Right cardiac atrium (tissue), 5 donors: Measurements from ENCODE around the gene OR4D1. TPM values are rescaled to one million over a fixed set of nuclear protein-coding genes. Genes with fewer than 3 reads are reported as not detected.
A peak's percentile ranks its signal among the peaks of the same experiment; 100 is the strongest.
"Not testable (repeated sequence)": the region's sequence is repeated elsewhere in the genome, so short reads cannot be mapped to it uniquely, and the experiment has no call there.

Experiments used
- ATAC-seq, 2 donors: fragments of 200-7000 bp; cut with Tn5 transposase; one replicate each; pipeline versions ENCODE4 v1.8.0 to v1.9.1; 2020; ENCODE audit warnings: moderate library complexity in 2 of 2, mild to moderate bottlenecking in 1 of 2
- DNase-seq, 3 donors: peaks; one replicate each; pipeline ENCODE4 v3.0.0-alpha.2; 2020
- H3K27ac ChIP-seq: one replicate; pipeline ENCODE4 v1.5.1; 2013; ENCODE audit warnings: mild to moderate bottlenecking, low read length, control low read depth, moderate library complexity
- H3K27me3 ChIP-seq: one replicate; pipeline ENCODE4 v1.6.1; 2013; ENCODE audit not compliant: control insufficient read depth, insufficient read depth
- H3K4me1 ChIP-seq: one replicate; pipeline ENCODE4 v1.6.1; 2013; ENCODE audit warnings: low read length; ENCODE audit not compliant: control insufficient read depth, insufficient read depth
- H3K4me3 ChIP-seq: one replicate; pipeline ENCODE4 v1.5.1; 2013; ENCODE audit warnings: low read length, control low read depth
- H3K9me3 ChIP-seq: one replicate; pipeline ENCODE4 v1.6.1; 2013; ENCODE audit warnings: low read length; ENCODE audit not compliant: control insufficient read depth
- WGBS: extraction: QIAGEN DNeasy Blood & Tissue Kit; methylation state at CpG from one replicate; pipeline ENCODE4 v1.1.7; 2013; 5-methylcytosine and 5-hydroxymethylcytosine counted together
- intact Hi-C, 4 donors: fragments of 100-400 bp; cut with DNase I; formaldehyde crosslinking; loops; one replicate each; pipeline versions ENCODE4 v1.11.0 to v1.14.0; 2022 to 2023
- long read RNA-seq, 4 donors: library from polyadenylated mRNA; unstranded; transcript quantifications; one replicate each; pipeline ENCODE4 v2.0.0, GENCODE V29; 2020 to 2021
- polyA plus RNA-seq: library from polyadenylated mRNA; stranded (reverse); fragments of 200-250 nt; gene quantifications from one replicate; pipeline ENCODE4 v1.2.3, GENCODE V29; 2013
- total RNA-seq, 4 donors: library from RNA; stranded (reverse); fragmentation: NEBNext Ultra II Directional; extraction: Animal tissue kit (Norgen Biotek cat#: 25700); gene quantifications; one replicate each; pipeline ENCODE4 v1.2.1, GENCODE V29; 2021
- donor health status: healthy with polysubstance abuse.
- donor health status: DM: no; HTN: yes; CAD: no.
- donor health status: DM: no; HTN: no; CAD: no.
- donor health status: DM: no; HTN: yes; CAD: no; lungs with severe emphysema.
- donor health status: DM: yes; HTN: yes; CAD: no.

OR4D1 gene
- total RNA-seq = not detected
- not detected for polyA plus RNA-seq
- long read RNA-seq, donor 1 = 0 reads
- long read RNA-seq, donor 2 = 0 reads
- long read RNA-seq, donor 3 = 0 reads
- long read RNA-seq, donor 4 = 0 reads

- 45% methylated on average over 1 of the region's 1 CpG for WGBS
- H3K4me1 ChIP-seq = no peaks in the 10 kb centered on the region
- no peak within 1 kb of the TSS for H3K4me3 ChIP-seq
- no peak within 1 kb of the TSS for H3K27ac ChIP-seq
- H3K27me3 ChIP-seq = no peaks in the 10 kb centered on the region
- intact Hi-C loops = no loop called here
- ATAC-seq = no peak
- DNase-seq = no peak
- no peaks in the 10 kb centered on the region for H3K9me3 ChIP-seq
Measured at GRCh38 chr17:58147930-58148434, at the start of gene OR4D1. TSS of gene OR4D1 (plus strand) at chr17:58148384. CDS start at chr17:58155154, 6,770 bp downstream.

GRCh38 chr17:58100506-58100905 lies 47.7 kb upstream of the OR4D1 start:
- ATAC-seq (no peak), DNase-seq (no peak)
- intact Hi-C loops = no loop called here
- Histone ChIP-seq H3K4me1 (no peaks in the 10 kb centered on the region), H3K27ac (no peak overlapping the region), H3K9me3 (no peaks in the 10 kb centered on the region), H3K27me3 (no peaks in the 10 kb centered on the region), H3K4me3 (no peak overlapping the region)

- intact Hi-C loops, ATAC-seq, H3K4me1 ChIP-seq, H3K9me3 ChIP-seq, H3K27ac ChIP-seq, H3K27me3 ChIP-seq, DNase-seq, H3K4me3 ChIP-seq: not testable (repeated sequence)
Measured at GRCh38 chr17:58101898-58102297, 46.3 kb upstream of the OR4D1 start.

- intact Hi-C loops = no loop called here
- H3K27me3 ChIP-seq = no peaks in the 10 kb centered on the region
- no peaks in the 10 kb centered on the region for H3K9me3 ChIP-seq
- DNase-seq = no peak
- ATAC-seq = no peak
- H3K4me1 ChIP-seq = no peaks in the 10 kb centered on the region
- H3K4me3 ChIP-seq = no peak overlapping the region
- H3K27ac ChIP-seq = no peak overlapping the region
- 92% methylated on average over 1 of the region's 1 CpG for WGBS
Measured at GRCh38 chr17:58105093-58105492, 43.1 kb upstream of the OR4D1 start.

GRCh38 chr17:58107306-58107705 lies 40.9 kb upstream of the OR4D1 start:
- DNase-seq = no peak
- H3K27ac ChIP-seq = no peak overlapping the region
- no peaks in the 10 kb centered on the region for H3K9me3 ChIP-seq
- H3K4me3 ChIP-seq = no peak overlapping the region
- ATAC-seq = no peak
- 38% methylated on average over 1 of the region's 1 CpG for WGBS
- H3K4me1 ChIP-seq = no peaks in the 10 kb centered on the region
- intact Hi-C loops = no loop called here
- no peaks in the 10 kb centered on the region for H3K27me3 ChIP-seq

GRCh38 chr17:58109197-58109596 lies 39.0 kb upstream of the OR4D1 start:
- H3K4me3 ChIP-seq = no peak overlapping the region
- WGBS = 75% methylated on average over 1 of the region's 1 CpG
- no peaks in the 10 kb centered on the region for H3K27me3 ChIP-seq
- DNase-seq = no peak
- H3K9me3 ChIP-seq = no peaks in the 10 kb centered on the region
- no peaks in the 10 kb centered on the region for H3K4me1 ChIP-seq
- H3K27ac ChIP-seq = no peak overlapping the region
- ATAC-seq = no peak
- intact Hi-C loops = no loop called here

GRCh38 chr17:58110012-58110411 lies 38.2 kb upstream of the OR4D1 start:
- Histone ChIP-seq H3K4me1 (no peaks in the 10 kb centered on the region), H3K9me3 (no peaks in the 10 kb centered on the region), H3K4me3 (no peak overlapping the region), H3K27me3 (no peaks in the 10 kb centered on the region), H3K27ac (no peak overlapping the region)
- DNase-seq (no peak), ATAC-seq (no peak)
- intact Hi-C loops = loop anchor here in 3 of 4 donors (5.0 to 10.0 kb wide), 5 partner anchors 88 to 255 kb away; partner anchors contain the start of gene MRPS23 (in 1 of the 3)
- 61% methylated on average over 5 of the region's 5 CpGs for WGBS

- Histone ChIP-seq H3K27ac (no peak overlapping the region), H3K4me3 (no peak overlapping the region), H3K9me3 (no peaks in the 10 kb centered on the region), H3K27me3 (no peaks in the 10 kb centered on the region), H3K4me1 (no peaks in the 10 kb centered on the region)
- no peak for DNase-seq
- intact Hi-C loops = loop anchor here in 3 of 4 donors (5.0 to 10.0 kb wide), 5 partner anchors 89 to 257 kb away; partner anchors contain the start of gene MRPS23 (in 1 of the 3)
- WGBS = 64% methylated on average over 3 of the region's 3 CpGs
- ATAC-seq = no peak
Measured at GRCh38 chr17:58111676-58112075, 36.5 kb upstream of the OR4D1 start.

- Histone ChIP-seq H3K4me1 (no peaks in the 10 kb centered on the region), H3K27ac (no peak overlapping the region), H3K9me3 (no peaks in the 10 kb centered on the region), H3K27me3 (no peaks in the 10 kb centered on the region), H3K4me3 (no peak overlapping the region)
- ATAC-seq = peak; percentile 79 to 84
- peak; percentile 73 to 88 (median 86) for DNase-seq
- whole genome bisulfite sequencing = 31% methylated on average over 17 of the region's 17 CpGs
- intact Hi-C loops = loop anchor here in 3 of 4 donors (5.0 to 10.0 kb wide), 5 partner anchors 91 to 258 kb away; partner anchors contain the start of gene MRPS23 (in 1 of the 3)
Measured at GRCh38 chr17:58112970-58113631, 35.1 kb upstream of the OR4D1 start.

GRCh38 chr17:58113947-58114346 lies 34.2 kb upstream of the OR4D1 start:
- ATAC-seq = peak in 1 of 2 donors; percentile 20
- WGBS = 69% methylated on average over 4 of the region's 4 CpGs
- Histone ChIP-seq H3K4me3 (no peak overlapping the region), H3K27ac (no peak overlapping the region), H3K9me3 (no peaks in the 10 kb centered on the region), H3K4me1 (no peaks in the 10 kb centered on the region), H3K27me3 (no peaks in the 10 kb centered on the region)
- intact Hi-C loops = loop anchor here in 3 of 4 donors (5.0 to 10.0 kb wide), 5 partner anchors 92 to 259 kb away; partner anchors contain the start of gene MRPS23 (in 1 of the 3)
- DNase-seq = no peak

GRCh38 chr17:58117382-58117781 lies 30.8 kb upstream of the OR4D1 start:
- Histone ChIP-seq H3K9me3 (no peaks in the 10 kb centered on the region), H3K4me3 (no peak overlapping the region), H3K4me1 (no peaks in the 10 kb centered on the region), H3K27me3 (no peaks in the 10 kb centered on the region), H3K27ac (no peak overlapping the region)
- ATAC-seq (no peak), DNase-seq (no peak)
- intact Hi-C loops = loop anchor here in 2 of 4 donors (10.0 kb wide), 2 partner anchors 103 to 263 kb away; partner anchors contain the start of gene MRPS23 (in 1 of the 2)
- 88% methylated on average over 5 of the region's 5 CpGs for WGBS
